ENCODE data around the gene SLC24A4.
"Not testable (repeated sequence)": the region's sequence is repeated elsewhere in the genome, so short reads cannot be mapped to it uniquely, and the experiment has no call there.

Gene SLC24A4

DNA sequence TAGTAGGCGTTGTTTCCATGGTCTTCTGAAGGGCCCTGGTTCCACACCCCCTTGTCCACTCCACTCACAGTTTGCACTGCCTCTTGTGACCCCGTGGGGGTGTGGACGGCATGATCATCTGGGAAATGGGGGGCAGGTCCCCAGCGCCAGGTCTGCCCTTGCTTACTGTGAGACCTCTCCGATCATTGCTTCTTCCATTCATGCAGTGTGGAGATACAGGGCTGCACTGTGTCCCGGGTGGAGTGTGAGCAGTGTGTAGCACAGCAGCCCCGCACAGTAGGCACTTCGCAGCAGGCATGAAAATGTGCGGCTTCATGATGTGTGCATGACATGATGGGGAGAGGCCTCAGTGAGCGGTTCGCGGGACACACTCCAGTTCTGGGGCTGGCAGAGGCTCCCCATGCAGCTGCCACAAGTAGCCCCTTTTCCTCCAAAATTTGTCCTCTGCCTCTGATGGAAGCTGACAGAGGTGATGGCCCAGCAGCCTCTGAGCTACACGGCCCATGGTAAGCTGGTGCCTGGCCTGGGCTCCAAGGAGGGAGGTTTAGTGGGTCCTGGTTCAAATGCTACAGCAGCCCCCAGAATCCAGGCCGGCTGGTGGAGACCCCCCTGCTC is 205.6 kb downstream of the SLC24A4 start:
- DNase-seq, result no peak

DNA sequence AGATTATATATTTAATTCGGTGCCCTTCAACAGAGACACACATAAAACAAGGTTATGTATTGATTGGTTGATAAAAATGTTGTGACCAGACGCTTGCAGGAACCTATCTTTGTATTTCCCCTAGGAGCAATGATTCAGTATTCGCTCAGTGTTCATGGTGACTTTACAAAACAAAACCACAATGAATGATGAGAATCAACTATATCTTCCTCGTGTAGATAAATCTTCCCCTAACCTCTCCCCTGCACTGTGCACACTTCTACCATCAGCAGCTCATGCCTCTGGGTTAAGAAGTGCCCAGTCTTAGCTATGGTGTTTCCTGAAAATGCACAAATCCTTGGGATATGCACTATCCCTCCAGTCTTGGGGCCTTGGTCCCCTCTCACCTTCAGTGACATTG is 206.9 kb downstream of the SLC24A4 start:
- DNase-seq, result no peak

DNA sequence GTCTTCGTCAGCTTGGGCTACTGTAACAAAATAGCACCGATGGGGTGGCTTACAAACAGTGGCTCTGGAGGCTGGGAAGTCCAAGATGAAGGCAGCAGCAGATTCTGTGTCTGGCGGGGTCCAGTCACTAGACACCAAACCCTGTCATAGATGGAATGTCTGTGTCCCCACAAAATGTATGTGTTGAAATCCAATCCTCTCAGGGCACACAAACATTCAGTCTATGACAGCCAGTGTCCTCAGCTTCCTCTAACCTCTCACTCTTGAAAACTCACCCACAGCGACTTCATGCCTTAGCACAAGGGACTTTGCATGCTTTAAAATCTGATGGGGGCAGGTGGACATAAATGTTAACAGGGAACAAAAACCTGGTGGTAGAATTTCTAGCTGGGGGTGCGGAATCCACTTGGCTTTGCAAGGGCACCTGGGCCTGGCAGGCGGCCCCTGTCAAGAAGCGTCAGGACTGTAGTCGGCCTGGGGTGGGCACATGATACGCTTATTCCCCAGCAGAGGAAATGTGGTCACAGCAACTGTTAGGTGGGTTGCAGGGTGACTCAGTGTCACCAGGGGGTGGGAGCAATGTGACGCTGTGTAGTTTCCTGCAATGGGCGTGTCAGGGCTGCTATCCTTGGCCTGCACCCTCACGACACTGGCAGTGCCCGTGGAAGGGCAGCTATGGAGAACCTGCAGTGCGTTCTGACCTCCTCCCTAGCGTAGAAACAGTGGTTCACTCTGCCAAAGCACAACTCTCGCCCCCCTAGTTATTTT is 208.3 kb downstream of the SLC24A4 start:
- DNase-seq, result no peak

DNA sequence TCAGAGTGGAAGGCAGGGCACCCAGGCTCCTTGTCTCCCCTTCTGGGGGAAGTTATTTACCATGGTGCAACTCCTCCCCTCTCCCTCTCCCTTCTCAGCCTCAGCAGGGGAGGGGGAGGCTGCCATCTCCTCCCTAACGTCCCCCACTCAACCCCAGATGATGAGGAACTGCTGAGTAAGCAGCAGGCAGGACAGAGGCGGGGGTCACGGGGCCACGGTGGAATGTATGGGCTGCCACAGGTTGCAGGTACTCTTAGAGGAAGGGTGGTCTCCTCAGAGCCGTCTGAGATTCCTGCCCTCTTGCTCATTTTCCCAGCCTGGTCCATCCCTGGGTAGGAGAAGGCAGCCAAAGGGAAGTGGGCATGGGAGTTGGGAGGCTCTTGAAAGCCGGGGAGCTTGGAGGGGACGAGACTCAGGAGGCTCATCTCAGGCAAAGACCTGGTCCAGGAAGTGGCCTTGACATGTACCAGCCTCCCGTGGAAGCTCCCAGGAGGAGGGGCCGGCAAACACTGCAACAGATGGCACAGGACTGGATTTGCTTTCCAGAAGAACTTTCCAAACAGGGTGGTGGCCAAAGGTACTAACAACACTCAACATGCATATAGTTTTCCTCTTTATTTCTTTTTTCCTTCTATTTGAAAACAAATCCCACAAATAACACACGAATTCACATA is 209.7 kb downstream of the SLC24A4 start:
- DNase-seq, result no peak

DNA sequence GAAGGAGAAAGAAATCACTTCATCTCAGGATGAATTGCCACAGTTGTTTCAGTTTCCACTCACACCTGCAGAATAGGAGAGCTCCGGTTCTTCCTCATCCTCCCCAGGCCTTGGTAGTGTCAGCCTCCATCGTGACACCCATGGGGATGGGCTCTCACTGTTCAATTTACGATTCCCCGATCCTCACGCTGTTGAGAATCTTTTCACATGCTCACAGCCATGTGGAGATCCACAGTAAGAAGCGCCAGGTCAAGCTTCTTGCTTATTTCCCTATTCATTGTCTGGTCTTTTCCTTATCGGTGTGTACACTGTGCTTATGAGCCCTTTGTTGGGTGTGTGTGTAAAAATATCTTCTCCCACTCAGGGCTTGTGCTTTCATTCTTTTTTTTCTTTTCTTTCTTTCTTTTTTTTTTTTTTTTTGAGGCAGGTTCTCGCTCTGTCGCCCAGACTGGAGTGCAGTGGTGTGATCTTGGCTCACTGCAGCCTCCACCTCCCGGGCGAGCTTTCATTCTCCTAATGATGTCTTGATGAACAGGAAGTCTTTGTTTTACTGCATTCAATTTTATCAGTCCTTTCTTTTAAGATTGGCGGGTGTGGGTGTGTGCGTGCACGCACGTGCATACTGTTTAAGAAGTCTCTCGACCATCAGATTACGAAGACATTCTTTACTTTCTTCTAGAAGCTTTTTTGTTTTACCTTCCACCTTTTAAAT is 212.1 kb downstream of the SLC24A4 start:
- DNase-seq, result no peak

DNA sequence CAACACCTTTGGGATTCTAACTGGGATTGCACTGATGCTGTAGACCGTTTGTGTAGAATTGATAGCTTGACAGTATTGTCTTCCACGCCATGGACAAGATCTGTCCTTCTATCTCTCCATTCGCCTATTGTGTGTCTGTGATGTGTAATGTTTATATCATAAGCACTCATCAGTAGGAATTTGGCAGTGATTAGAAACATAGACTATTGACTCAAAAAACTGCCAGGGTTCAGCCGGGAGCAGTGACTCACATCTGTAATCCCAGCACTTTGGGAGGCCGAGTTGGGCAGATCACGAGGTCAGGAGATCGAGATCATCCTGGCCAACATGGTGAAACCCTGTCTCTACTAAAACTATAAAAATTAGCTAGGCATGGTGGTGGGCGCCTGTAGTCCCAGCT is 213.3 kb downstream of the SLC24A4 start:
- DNase-seq, result not testable (repeated sequence)

DNA sequence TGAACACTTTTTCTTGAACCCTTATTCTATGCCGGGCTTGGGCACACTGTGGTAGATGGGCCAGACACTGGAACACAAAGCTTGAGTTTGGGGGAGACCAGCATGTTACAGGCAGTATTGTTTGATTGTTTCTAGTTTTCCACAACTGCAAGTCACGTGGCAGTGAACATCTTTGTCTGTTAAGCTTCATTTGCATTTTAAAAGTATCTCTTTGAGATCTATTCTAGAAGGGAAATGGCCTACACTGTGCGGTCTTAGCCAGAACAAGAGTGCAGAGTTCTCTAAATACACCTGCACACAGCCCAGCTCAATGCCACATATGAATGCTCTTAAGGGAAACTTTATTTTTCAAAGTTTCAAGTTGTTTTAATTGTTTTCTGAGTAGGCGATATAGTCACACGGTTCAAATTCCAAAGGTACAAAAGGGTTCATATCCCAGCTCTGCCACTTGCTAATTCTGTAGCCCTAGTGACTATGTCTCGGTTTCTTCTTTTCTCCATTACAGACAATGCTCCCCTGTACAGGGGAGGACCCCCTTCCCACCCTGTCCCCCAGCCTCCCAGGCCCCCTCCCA is 215.5 kb downstream of the SLC24A4 start:
- DNase-seq, result no peak

DNA sequence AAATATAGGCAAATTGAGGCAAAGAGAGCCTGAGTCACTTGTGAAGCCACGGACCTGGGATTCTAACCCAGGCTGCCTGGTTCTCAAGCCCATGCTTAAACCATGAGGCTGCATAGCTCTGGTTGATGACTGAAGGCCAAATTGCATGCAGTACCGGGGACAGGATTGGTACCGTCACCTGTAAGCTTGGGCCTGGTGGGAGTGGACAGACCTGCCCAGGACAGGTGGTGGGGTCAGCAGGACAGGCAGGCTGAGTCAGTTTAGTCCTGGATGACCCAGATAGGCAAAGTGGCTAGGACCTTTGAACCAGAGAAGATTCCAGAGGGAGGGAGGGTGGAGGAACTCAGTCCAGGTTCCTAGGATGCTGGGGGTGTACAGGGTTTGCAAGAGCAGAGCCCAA is 216.5 kb downstream of the SLC24A4 start:
- DNase-seq, result no peak

DNA sequence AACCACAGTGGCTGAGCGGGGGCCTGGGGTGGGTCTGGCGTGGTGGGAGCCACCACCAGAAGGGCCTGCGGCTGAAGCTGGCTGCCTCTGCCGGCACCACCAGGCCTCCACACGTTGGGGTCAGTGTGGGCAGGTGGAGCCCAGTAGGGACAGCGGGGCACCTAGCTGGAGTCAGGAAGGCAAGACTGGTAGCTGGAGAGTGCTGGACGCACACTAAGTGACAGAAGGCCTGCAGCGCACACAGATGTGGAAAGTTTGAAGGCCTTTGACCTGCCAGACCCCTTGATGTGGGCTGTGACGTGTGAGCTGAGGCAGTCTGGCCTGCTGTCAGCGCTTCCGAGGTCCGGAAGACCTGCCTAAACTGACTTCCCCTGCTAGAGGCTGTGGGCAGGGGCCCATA is 216.9 kb downstream of the SLC24A4 start:
- DNase-seq, result no peak

DNA sequence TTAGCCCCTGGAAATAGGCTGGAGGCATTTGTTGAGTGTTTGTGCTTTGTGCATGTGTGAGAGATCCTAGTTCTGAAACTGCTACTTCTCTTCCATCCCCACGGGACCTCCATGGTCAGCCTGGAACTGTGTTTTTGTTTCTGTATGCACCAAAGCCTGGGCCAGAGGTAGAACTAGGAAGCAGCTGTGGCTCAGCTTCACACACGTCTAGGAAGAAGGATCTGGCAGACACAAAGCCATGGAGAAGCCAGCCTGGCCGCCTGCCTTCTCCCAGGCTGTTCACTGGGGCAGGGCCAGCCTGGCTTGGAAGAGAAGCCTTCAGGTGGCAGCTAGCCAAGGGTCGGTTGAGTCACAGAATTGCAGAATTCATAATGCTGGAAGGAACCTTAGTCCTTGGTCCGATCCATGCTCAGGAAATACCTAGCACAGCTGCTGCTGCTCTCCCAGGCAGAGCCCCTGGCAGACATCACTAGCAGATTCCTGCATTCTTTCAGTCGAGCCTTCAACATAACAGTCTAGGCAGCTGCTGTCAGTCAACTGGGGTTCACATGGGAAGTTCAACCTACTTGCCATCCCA is 217.6 kb downstream of the SLC24A4 start:
- peak; percentile 61 for DNase-seq

DNA sequence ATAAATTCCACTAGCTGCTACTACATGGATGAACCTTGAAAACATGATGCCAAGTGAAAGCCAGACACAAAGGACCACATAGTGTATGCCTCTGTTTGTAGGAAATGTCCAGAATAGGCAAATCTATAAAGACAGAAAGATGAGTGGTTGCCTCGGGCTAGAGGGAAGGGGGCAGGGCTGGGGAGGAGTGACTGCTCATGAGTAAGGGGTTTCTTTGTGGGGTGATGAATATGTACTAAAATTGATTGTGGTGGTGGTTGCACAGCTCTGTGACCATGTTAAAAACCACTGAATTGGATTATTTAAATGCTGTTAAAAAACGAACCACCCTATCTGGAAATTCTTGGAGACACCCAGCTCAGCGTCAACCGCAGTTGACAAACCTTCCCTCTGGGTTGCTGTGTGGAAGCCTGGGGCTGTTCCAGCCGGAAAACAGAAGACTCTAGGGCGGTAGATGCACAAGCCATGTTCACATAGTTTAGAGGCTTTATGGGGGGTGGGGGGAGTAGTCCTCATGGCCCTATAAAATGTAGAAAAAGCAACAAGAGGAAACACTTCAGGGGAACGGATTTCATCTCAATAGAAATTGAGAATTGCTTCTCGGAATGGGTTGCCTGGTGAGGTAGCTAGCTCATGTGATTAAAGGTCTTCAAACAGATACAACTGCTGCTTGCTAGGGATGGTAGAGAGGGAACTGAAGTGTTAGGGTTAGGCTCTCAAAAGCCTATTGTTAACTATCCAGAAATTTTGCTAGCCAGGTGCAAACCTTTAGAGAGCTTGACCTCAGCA is 220.0 kb downstream of the SLC24A4 start:
- peak; percentile 15 for DNase-seq

DNA sequence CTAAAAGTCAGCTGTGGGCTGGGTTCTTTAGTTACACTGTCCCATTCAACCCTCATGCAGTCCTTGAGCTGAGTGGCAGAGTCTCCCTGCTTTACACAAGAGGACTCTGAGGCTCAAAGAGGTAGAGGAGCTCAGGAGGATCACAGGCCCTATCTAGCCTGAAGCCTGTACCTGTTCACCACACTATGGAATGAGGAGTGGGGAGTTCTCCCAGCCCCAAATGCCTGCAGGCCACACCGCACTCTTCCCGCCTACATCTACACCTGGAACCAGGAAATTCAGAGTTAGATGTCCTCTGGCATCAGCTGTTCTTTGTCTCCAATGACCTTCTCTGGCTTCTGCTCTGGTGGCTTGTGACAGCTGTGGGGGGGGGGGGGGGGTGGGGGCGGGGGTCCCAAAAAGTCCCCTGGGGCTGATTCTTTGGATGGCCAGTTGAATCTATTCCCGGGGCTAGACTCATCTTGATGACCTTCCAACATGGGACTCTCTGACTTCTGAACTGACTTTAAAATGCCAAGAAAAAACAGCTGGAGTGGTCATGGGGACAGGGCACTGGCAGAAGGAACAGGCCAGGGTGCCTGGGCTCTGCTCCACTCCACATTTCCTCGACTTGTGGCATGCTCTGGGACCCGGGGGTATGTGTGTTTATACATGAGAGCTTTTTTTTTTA is 221.2 kb downstream of the SLC24A4 start:
- DNase-seq, result no peak

DNA sequence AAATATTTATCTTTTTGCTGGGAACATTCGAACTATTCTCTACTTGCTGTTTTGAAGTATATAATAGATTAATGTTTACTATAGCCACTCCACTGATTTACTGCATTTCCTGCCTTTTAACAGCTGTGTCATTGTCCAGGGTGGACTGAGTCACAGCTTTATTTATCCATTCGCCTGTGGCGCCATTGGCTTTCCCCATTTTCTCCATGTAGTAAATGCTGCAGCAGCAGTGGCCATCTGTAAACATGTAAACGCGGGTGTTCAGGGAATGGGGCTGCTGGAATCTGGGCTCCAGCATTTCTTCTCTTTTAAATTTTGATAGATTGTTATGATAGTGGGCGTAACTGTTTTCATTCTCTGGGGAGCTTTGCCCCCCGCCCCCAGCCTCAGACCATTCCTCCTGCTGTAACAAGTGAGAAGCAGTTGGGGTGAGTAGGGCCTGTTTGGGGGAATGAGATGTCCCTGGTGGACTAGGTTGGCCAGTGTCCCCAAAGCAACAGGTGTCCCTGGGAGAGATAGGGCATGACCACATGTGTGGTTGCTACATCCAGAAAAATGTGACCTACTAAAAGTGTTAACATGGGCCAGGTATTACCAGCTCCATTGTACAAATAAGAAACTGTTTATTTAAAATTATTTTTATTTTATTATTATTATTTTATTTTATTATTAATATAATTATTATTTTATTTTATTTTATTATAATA is 223.5 kb downstream of the SLC24A4 start:
- DNase-seq, result peak; percentile 42

DNA sequence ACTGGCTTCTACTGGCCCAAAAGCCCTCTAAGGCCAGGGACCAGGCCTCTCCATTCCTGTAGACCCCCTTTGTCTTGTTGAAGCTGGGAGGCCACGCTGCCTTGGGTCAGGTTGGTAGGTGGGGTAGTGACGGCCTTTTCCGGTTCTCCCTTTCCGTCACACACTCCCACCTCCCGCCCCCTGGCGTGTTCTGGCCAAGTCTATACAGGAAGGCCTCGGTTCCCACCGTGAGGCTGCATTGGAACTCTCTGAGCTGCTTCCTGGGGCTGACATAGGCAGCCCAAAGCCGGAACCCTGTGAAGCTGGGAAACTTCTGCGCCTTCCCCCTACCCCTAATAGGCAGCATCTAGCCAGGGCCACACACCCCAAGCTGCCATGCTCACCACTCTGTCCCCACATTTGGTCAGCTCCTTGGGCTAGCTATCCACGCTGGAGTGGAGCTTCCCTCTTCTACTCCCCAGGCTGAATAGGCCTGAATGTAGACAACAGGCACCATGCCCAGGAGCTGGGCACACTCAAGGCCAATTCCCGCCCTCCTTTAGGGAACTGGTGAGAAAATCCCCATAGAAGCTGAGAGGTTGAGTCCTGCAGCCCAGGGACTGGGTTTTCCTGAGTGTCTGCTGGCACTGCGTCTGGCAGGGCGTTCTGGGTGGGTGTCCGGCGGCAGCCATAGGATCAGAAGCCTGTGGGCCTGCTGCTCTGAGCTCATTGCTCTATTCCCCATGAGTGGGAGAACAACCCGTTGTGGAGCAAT is 226.3 kb downstream of the SLC24A4 start:
- no peak for DNase-seq

DNA sequence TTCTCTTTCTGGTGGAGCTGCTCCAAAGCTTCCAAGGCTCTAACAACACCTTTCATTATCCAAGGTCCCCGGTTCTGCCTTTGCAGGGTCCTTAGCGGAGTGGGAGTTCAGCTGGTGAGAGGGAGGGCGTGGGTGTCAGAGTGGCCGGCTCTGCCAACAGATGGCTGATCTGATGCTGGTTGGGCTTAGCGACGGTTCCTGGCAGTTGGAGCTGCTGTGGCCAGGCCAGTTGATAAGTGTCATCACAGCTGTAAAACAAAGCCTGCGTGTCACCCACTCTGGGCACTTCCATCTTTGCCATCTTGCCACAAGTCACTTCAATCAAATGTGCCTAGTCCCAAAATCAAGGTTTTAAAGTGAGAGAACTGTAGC is 226.9 kb downstream of the SLC24A4 start:
- peak; percentile 31 for DNase-seq
